Gastroesophageal sphincter (tissue), 3 donors: Measurements from ENCODE around the gene KIF26B.

Experiments used
- EP300 ChIP-seq: sonication (generic); formaldehyde crosslinking; IDR thresholded peaks from one replicate; pipeline ENCODE4 v1.6.1; 2017; ENCODE audit warnings: antibody characterized with exemption, mild to moderate bottlenecking
- POLR2A ChIP-seq, 2 donors: fragments of 450-650 bp; IDR thresholded peaks; one replicate each; pipeline ENCODE4 v1.6.1; 2017; ENCODE audit warnings: antibody characterized with exemption in 2 of 2, mild to moderate bottlenecking in 2 of 2, moderate library complexity in 1 of 2
- TF ChIP-seq, protein P1 (sequence below), 4 experiments: fragments of 200-600 bp in 2 of 4; fragments of 450-650 bp in 2 of 4; sonication (generic) in 1 of 4; IDR thresholded peaks; one replicate each; pipeline ENCODE4 v1.5.1; 2017 to 2019; ENCODE audit warnings: antibody characterized with exemption in 4 of 4, mild to moderate bottlenecking in 2 of 4, moderate library complexity in 2 of 4

DNA sequence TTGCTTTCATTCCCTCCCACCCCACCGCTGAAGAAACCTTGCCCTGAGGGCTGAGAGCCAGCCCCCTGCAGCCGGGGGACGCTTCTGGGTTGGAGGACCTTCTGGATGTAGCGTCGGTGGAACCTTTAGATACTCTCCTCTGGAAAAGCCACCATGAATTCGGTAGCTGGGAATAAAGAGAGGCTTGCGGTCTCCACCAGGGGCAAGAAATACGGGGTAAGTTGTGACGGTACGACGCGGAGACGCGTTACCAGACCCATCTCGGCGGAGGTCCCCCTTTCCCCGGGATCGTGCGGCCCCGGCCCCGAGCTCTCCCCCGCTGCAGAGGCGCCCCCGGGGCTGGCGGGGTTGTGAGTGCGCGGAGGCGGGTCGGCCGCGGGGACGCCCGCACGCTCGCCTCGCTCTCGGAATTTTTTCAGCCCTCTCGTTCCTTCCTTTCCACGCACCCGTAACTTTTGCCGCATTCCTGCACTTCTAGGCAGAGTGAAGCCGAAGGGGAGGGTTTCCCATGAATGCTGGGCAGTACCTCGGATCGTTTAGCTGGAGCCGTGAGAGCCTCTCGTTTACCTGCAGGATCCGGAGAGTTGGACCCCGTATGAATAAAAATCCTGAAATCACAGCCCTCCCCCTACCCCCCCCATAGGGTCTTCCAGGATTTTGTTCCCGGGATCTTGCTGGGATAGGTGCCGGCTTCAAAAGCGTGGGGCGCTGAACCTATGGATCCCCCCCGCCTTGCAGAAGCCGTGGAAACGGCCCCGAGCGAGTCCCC is 671 bp downstream of the KIF26B start:
- TF ChIP-seq, protein P1, sequence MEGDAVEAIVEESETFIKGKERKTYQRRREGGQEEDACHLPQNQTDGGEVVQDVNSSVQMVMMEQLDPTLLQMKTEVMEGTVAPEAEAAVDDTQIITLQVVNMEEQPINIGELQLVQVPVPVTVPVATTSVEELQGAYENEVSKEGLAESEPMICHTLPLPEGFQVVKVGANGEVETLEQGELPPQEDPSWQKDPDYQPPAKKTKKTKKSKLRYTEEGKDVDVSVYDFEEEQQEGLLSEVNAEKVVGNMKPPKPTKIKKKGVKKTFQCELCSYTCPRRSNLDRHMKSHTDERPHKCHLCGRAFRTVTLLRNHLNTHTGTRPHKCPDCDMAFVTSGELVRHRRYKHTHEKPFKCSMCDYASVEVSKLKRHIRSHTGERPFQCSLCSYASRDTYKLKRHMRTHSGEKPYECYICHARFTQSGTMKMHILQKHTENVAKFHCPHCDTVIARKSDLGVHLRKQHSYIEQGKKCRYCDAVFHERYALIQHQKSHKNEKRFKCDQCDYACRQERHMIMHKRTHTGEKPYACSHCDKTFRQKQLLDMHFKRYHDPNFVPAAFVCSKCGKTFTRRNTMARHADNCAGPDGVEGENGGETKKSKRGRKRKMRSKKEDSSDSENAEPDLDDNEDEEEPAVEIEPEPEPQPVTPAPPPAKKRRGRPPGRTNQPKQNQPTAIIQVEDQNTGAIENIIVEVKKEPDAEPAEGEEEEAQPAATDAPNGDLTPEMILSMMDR (IDR thresholded peaks at IDR 0.05), result no peak
- TF ChIP-seq POLR2A (IDR thresholded peaks at IDR 0.05) (no peak), EP300 (no peak)
